Activated CD8-positive, alpha-beta T cell treated with anti-CD3 and anti-CD28 coated beads for 36 hours (primary cell): ENCODE measurements around the gene SCFD2. TPM values are rescaled to one million over a fixed set of nuclear protein-coding genes. Genes with fewer than 3 reads are reported as not detected.

Experiments
- ATAC-seq: fragments of 200-7000 bp; cut with Tn5 transposase; one replicate; pipeline ENCODE4 v1.10.0; 2021; ENCODE audit warnings: mild to moderate bottlenecking, moderate library complexity
- CTCF ChIA-PET: fragments of 350-600 bp; sonication (Branson Sonifier 250); formaldehyde crosslinking; loops from one replicate; lab custom pipeline; 2021; ENCODE audit warnings: antibody characterized with exemption; lab: Charles Lee
- POLR2A ChIA-PET: fragments of 350-600 bp; sonication (Branson Sonifier 250); formaldehyde crosslinking; loops from one replicate; lab custom pipeline; 2021; ENCODE audit warnings: antibody characterized with exemption; lab: Charles Lee
- DNase-seq: peaks from one replicate; pipeline ENCODE4 v3.0.0-alpha.2; 2020
- H3K27ac Mint-ChIP-seq: one replicate; pipeline ENCODE4 v1.8.0; 2021; ENCODE audit warnings: mild to moderate bottlenecking, mixed read lengths
- H3K27me3 Mint-ChIP-seq: one replicate; pipeline ENCODE4 v1.8.0; 2021; ENCODE audit warnings: mixed read lengths
- H3K36me3 Mint-ChIP-seq: one replicate; pipeline ENCODE4 v1.8.0; 2021; ENCODE audit warnings: low read depth, mixed read lengths
- H3K4me1 Mint-ChIP-seq: one replicate; pipeline ENCODE4 v1.8.0; 2021; ENCODE audit warnings: low read depth, mixed read lengths
- H3K4me3 Mint-ChIP-seq: one replicate; pipeline ENCODE4 v1.8.0; 2021; ENCODE audit warnings: mild to moderate bottlenecking, moderate library complexity, mixed read lengths
- H3K9me3 Mint-ChIP-seq: one replicate; pipeline ENCODE4 v1.8.0; 2021; ENCODE audit warnings: mixed read lengths
- intact Hi-C: fragments of 100-400 bp; cut with micrococcal nuclease; formaldehyde crosslinking; loops from one replicate; pipeline ENCODE4 v1.10.0; 2022
- total RNA-seq, 2 experiments: library from RNA; stranded (reverse); gene quantifications; one replicate each; pipeline ENCODE4 v1.2.3, GENCODE V29; 2021
- TF ChIP-seq, protein P1 (sequence below): fragments of 200-600 bp; IDR thresholded peaks from one replicate; pipeline ENCODE4 v1.8.0; 2022; ENCODE audit warnings: antibody characterized with exemption, mild to moderate bottlenecking

The SCFD2 gene
- total RNA-seq, 2 experiments from 2014 or later, result 21.4 to 22.1 TPM

DNA sequence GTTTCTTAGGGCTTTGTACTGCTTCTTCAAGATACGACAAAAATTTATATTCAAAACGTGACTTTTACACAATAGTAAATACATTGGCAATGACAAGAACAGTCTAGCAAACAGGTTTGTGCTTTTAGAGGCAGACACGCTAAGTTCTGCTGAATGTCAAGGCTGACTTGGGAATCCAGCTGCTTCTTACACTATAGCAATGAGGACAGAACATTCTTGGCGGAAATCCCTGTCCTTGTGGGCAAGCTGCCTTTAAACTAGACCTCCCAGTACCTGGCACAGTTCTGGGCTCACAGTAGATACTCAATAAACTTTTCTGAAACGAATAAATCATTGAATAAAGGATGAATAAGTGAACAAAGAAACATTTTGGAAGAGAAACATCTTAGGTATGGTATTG lies 355.5 kb downstream of the SCFD2 start:
- no peaks in the 10 kb centered on the region for H3K27me3 Mint-ChIP-seq
- intact Hi-C loops, result loop anchor here (10.0 kb wide), 2 partner anchors 184 to 354 kb away; partner anchors contain the start of gene SCFD2
- H3K27ac Mint-ChIP-seq, result no peak overlapping the region
- POLR2A ChIA-PET, result interaction anchor here (0.6 to 0.7 kb wide), 2 partner anchors 8 to 30 kb away, joined by 3 read pairs; no protein-coding TSS in a partner anchor
- TF ChIP-seq, protein P1, sequence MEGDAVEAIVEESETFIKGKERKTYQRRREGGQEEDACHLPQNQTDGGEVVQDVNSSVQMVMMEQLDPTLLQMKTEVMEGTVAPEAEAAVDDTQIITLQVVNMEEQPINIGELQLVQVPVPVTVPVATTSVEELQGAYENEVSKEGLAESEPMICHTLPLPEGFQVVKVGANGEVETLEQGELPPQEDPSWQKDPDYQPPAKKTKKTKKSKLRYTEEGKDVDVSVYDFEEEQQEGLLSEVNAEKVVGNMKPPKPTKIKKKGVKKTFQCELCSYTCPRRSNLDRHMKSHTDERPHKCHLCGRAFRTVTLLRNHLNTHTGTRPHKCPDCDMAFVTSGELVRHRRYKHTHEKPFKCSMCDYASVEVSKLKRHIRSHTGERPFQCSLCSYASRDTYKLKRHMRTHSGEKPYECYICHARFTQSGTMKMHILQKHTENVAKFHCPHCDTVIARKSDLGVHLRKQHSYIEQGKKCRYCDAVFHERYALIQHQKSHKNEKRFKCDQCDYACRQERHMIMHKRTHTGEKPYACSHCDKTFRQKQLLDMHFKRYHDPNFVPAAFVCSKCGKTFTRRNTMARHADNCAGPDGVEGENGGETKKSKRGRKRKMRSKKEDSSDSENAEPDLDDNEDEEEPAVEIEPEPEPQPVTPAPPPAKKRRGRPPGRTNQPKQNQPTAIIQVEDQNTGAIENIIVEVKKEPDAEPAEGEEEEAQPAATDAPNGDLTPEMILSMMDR, result no peak
- no peaks in the 10 kb centered on the region for H3K9me3 Mint-ChIP-seq
- CTCF ChIA-PET, result interaction anchor here (1.5 kb wide), 1 partner anchor 9 kb away, joined by 4 read pairs; no protein-coding TSS in a partner anchor
- no peak overlapping the region for H3K4me3 Mint-ChIP-seq
- ATAC-seq, result no peak
- no peak for DNase-seq
- peaks cover 24% of the 10 kb centered on the region for H3K4me1 Mint-ChIP-seq
- H3K36me3 Mint-ChIP-seq, result peaks cover 7% of the 10 kb centered on the region

DNA sequence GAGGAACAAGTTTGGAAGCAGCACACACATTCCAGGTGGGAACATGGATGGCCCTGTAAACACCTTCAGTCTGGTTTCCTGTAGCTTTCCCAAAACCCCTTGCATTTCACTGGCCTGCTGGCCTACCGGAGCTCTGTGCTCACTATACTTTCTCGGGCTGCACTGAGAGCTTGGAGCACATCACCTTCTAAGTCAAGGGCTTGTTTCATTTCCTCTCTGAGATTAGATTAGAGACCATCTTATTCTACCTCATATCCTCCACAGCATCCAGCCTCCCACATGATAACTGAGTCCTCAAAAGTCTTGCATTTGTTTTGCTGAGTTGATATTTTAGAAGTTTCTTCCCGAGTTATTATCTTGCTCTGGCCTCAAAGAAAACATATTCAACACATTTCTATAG lies 356.0 kb downstream of the SCFD2 start:
- TF ChIP-seq, protein P1, result no peak
- intact Hi-C loops, result loop anchor here (10.0 kb wide), 2 partner anchors 185 to 355 kb away; partner anchors contain the start of gene SCFD2
- peaks cover 7% of the 10 kb centered on the region for H3K36me3 Mint-ChIP-seq
- H3K4me3 Mint-ChIP-seq, result no peak overlapping the region
- H3K27ac Mint-ChIP-seq, result no peak overlapping the region
- ChIA-PET POLR2A (interaction anchor here (0.6 kb wide), 1 partner anchor 30 kb away, joined by 3 read pairs; no protein-coding TSS in a partner anchor), CTCF (interaction anchor here (1.5 kb wide), 1 partner anchor 10 kb away, joined by 4 read pairs; no protein-coding TSS in a partner anchor)
- H3K4me1 Mint-ChIP-seq, result peaks cover 24% of the 10 kb centered on the region
- no peak for DNase-seq
- no peak for ATAC-seq
- no peaks in the 10 kb centered on the region for H3K9me3 Mint-ChIP-seq
- H3K27me3 Mint-ChIP-seq, result no peaks in the 10 kb centered on the region

DNA sequence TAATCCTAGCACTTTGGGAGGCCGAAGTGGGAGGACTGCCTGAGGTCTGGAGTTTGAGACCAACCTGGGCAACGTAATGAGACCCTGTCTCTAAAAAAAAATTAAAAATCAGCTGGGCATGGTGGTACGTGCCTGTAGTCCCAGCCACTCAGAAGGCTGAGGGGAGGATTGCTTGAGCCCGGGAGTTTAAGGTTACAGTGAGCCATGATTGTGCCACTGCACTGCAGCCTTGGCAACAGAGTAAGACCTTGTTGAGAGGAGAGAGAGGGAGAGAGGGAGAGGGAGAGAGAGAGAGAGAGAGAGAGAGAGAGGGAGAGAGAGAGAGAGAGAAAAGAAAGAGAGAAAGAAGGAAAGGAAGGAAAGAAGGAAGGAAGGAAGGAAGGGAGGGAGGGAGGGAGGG lies 358.8 kb downstream of the SCFD2 start:
- peaks cover 4% of the 10 kb centered on the region for H3K4me1 Mint-ChIP-seq
- peaks cover 7% of the 10 kb centered on the region for H3K36me3 Mint-ChIP-seq
- ChIA-PET POLR2A (no interaction called here), CTCF (no interaction called here)
- TF ChIP-seq, protein P1, result no peak
- intact Hi-C loops, result no loop called here
- no peaks in the 10 kb centered on the region for H3K27me3 Mint-ChIP-seq
- DNase-seq (no peak), ATAC-seq (no peak)
- H3K9me3 Mint-ChIP-seq, result no peaks in the 10 kb centered on the region
- H3K27ac Mint-ChIP-seq, result no peak overlapping the region
- H3K4me3 Mint-ChIP-seq, result no peak overlapping the region

DNA sequence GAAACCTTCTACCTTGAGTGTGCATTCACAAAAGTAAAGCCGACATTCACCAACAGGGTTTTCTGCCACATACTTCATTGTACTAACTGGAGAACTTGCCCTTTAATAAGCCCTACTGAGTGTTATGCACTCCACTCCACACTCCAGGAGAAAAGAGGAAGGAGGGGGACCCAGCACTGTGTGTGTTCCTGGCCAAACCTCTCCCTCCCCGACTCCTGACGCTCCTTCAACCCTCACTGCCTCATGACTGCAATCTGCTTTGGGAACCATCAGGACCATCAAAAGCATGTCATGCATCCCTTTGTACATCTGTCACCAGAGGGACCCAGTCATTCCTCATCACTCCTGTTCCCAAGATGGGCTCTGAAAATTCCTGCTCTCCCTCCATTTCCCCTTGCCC lies 360.1 kb downstream of the SCFD2 start:
- DNase-seq (no peak), ATAC-seq (no peak)
- TF ChIP-seq, protein P1, result no peak
- Mint-ChIP-seq H3K4me1 (no peaks in the 10 kb centered on the region), H3K27me3 (no peaks in the 10 kb centered on the region), H3K27ac (no peak overlapping the region), H3K36me3 (peaks cover 7% of the 10 kb centered on the region), H3K9me3 (no peaks in the 10 kb centered on the region), H3K4me3 (no peak overlapping the region)
- intact Hi-C loops, result no loop called here
- POLR2A ChIA-PET, result no interaction called here
- CTCF ChIA-PET, result interaction anchor here (1.3 kb wide), 1 partner anchor 9 kb away, joined by 5 read pairs; no protein-coding TSS in a partner anchor

DNA sequence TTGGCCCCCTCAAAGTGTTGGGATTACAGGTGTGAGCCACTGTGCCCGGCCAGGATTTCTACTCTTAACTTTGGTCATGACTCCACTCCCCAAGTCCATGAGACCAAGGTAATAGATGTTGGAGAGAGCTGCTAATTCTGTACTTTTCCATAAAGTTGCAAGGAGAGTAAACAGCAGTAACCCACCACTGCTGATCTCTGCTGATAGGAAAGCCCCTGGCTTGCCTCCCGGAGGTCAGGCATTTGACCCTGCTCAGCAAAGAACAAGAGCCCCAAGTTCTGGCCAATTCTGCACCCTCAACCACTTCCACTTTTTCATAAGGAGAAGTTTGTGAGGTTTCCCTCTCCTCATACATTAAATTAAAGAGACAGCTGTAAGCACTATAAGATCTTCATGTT lies 360.7 kb downstream of the SCFD2 start:
- H3K9me3 Mint-ChIP-seq, result no peaks in the 10 kb centered on the region
- TF ChIP-seq, protein P1, result no peak
- POLR2A ChIA-PET, result no interaction called here
- no peaks in the 10 kb centered on the region for H3K27me3 Mint-ChIP-seq
- CTCF ChIA-PET, result interaction anchor here (1.3 kb wide), 1 partner anchor 10 kb away, joined by 5 read pairs; no protein-coding TSS in a partner anchor
- H3K4me1 Mint-ChIP-seq, result no peaks in the 10 kb centered on the region
- no peak overlapping the region for H3K4me3 Mint-ChIP-seq
- no peak overlapping the region for H3K27ac Mint-ChIP-seq
- no peak for ATAC-seq
- H3K36me3 Mint-ChIP-seq, result peaks cover 7% of the 10 kb centered on the region
- intact Hi-C loops, result no loop called here
- no peak for DNase-seq
